NCI-H128 (cell line): ENCODE results near the gene PCDHB4.
"Not testable (repeated sequence)": the region's sequence is repeated elsewhere in the genome, so short reads cannot be mapped to it uniquely, and the experiment has no call there.

Source experiments
- DNase-seq: peaks from one replicate; lab custom pipeline; 2025; ENCODE audit not compliant: unreplicated experiment; lab: John Stamatoyannopoulos, UW

Gene PCDHB4

DNA sequence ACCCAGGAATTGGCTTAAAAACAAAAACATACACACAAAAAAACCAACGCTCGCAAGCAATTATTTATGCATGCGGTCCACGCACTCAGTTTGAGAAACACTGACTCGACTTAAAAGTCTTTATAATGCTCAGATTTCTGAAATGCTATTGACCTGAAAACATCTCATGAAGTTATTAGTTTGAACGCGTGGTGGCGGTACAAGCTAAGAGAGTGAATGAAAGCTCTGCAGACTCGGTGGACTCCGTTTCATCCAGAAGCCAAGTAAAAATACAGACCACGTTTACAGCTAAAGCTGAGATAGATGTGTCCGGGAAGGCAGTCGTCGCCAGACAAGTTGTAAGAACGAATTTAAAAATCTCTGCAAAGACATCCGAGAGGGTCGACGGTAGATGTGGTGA is 28.2 kb downstream of the PCDHB4 start, which contains the start of gene PCDHB6:
PCDHB6 (plus strand) TSS at position 246 of the 400 bp plus-strand sequence. CDS start 201 bp downstream, outside the sequence.
- no peak for DNase-seq

DNA sequence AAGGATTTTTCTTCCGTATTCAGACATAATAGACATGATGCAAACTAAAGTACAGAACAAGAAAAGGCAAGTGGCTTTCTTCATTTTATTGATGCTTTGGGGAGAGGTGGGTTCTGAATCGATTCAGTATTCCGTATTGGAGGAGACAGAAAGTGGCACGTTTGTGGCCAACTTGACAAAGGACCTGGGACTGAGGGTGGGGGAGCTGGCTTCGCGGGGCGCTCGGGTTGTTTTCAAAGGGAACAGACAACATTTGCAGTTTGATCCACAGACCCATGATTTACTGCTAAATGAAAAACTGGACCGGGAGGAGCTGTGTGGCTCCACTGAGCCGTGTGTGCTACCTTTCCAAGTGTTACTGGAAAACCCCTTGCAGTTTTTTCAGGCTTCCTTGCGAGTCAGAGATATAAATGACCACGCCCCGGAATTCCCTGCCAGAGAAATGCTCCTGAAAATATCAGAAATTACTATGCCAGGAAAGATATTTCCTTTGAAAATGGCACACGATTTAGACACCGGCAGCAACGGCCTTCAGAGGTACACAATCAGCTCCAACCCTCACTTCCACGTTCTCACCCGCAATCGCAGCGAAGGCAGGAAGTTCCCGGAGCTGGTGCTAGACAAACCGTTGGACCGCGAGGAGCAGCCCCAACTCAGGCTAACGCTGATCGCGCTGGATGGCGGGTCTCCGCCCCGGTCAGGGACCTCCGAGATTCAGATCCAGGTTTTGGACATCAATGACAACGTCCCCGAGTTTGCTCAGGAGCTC is 28.8 kb downstream of the PCDHB4 start:
- DNase-seq: no peak

GRCh38 chr5:141150993-141151325 is 29.3 kb downstream of the PCDHB4 start:
- DNase-seq: no peak

DNA sequence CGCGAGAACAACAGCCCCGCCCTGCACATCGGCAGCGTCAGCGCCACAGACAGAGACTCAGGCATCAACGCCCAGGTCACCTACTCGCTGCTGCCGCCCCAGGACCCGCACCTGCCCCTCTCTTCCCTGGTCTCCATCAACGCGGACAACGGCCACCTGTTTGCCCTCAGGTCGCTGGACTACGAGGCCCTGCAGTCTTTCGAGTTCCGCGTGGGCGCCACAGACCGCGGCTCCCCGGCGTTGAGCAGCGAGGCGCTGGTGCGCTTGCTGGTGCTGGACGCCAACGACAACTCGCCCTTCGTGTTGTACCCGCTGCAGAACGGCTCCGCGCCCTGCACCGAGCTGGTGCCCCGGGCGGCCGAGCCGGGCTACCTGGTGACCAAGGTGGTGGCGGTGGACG is 30.0 kb downstream of the PCDHB4 start:
- DNase-seq: not testable (repeated sequence)

- not testable (repeated sequence) for DNase-seq
Measured at GRCh38 chr5:141152096-141152495, 30.5 kb downstream of the PCDHB4 start.

GRCh38 chr5:141155540-141156374 is 34.1 kb downstream of the PCDHB4 start:
- no peak for DNase-seq

- DNase-seq: not testable (repeated sequence)
Measured at GRCh38 chr5:141157356-141157755, 35.7 kb downstream of the PCDHB4 start.

DNA sequence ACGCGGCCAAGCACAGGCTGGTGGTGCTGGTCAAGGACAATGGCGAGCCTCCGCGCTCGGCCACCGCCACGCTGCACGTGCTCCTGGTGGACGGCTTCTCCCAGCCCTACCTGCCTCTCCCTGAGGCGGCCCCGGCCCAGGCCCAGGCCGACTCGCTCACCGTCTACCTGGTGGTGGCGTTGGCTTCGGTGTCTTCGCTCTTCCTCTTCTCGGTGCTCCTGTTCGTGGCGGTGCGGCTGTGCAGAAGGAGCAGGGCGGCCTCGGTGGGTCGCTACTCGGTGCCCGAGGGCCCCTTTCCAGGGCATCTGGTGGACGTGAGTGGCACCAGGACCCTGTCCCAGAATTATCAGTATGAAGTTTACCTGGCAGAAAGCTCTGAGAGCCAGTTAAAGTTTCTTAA is 36.3 kb downstream of the PCDHB4 start:
- not testable (repeated sequence) for DNase-seq

- no peak for DNase-seq
Measured at GRCh38 chr5:141172381-141173204, 51.0 kb downstream of the PCDHB4 start, which contains the start of gene PCDHB7. TSS of gene PCDHB7 (plus strand) at chr5:141172644. CDS start at chr5:141172836, 192 bp downstream.

GRCh38 chr5:141174291-141175104 is 52.9 kb downstream of the PCDHB4 start:
- not testable (repeated sequence) for DNase-seq
